Measurements from ENCODE around the gene NT5C2. TPM values are rescaled to one million over a fixed set of nuclear protein-coding genes. Genes with fewer than 3 reads are reported as not detected.
A peak's percentile ranks its signal among the peaks of the same experiment; 100 is the strongest.
"Not testable (repeated sequence)": the region's sequence is repeated elsewhere in the genome, so short reads cannot be mapped to it uniquely, and the experiment has no call there.

The NT5C2 gene
- total RNA-seq, 1 donor from 2014 or later: 89.9 TPM

DNA sequence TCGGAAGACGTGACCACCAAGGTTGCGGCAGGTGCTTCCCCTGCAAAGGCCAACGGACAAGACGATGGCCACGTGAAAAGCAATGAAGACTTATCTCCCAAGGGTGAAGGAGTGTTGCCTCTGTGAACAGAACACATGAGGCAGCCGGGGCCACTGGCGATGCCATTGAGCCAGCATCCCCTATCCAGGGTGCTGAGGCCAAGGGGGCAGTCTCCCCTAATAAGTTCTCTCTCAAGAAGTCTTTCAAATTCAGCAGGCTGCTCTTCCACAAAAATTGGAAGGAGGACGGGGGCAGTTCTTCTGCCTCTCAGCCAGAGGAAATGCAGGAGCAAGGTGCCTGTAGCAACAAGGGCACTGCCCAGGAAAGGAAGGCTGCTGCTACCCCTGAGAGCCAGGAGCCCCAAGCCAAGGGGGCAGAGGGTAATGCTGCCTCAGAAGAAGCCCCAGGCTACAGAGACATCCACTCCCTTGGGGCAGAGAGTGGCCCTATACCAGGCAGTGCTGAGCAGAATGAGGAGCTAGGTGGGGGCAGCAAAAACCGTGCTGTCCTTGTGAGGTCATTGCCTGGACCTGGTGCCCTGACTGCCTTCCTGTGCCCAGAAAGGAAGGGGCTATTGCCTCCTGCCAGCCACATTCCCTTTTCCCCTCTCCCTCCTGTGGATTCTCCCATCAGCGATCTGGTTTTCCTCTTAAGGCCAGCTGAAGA lies 17.3 kb downstream of the NT5C2 start:
- ATAC-seq (no peak), DNase-seq (ENCODE audit: low spot score) (no peak)
- intact Hi-C loops (cut with DNase I): no loop called here

DNA sequence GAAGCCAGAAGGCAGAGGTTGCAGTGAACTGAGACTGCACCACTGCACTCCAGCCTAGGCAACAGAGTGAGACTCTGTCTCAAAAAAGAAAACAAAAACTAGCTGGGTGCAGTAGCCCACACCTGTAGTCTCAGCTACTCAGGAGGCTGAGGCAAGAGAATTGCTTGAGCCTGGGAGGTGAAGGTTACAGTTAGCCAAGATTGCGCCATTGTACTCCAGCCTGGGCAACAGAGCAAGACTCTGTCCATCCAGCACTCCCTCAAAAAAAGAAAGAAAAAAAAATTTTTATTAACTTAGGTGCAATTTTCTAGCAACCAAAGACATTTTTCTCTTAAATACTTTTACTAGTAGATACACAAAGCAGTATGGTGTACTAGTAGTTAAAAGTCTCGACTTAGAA lies 18.7 kb downstream of the NT5C2 start:
- intact Hi-C loops (cut with DNase I); ATAC-seq; DNase-seq (ENCODE audit: low spot score): not testable (repeated sequence)

DNA sequence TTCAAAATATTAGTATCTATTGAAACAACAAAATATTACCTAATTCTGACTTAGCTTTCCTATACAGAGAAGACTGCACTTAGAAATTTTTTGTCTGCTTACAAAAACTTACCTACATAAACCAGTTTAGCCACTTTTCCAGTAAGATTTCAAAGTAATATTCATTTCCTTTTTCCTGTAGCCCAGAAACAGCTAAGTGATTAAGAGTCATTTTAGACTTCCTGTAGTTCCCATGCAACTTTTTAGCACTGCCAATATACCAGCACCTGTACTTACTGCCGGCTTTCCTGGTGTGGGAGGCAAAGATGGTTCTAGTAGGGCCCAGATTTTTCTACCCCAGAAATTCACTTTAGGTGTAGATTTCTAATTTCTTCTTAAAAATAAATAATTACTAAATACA lies 21.8 kb downstream of the NT5C2 start:
- DNase-seq (ENCODE audit: low spot score): no peak
- no peak for ATAC-seq
- intact Hi-C loops (cut with DNase I): no loop called here

DNA sequence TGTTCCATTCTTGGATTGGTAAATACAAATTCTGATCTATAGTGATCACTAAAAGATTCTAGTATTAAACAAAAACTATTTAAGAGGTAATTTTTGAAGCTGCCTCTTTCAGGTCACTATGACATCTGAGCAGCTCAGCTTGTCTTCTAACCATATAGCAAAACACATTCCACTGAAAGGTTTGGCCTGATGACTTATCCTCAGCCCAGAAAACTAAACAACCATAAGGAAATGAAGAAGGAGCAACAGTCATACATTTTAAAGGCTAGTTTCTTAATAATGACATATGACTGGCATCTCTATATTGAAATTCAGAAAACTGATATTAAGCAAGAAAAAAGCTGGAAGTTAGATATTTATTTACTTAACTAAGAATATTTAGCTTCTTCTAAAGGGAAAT lies 24.6 kb downstream of the NT5C2 start:
- intact Hi-C loops (cut with DNase I): no loop called here
- ATAC-seq (no peak), DNase-seq (ENCODE audit: low spot score) (no peak)

DNA sequence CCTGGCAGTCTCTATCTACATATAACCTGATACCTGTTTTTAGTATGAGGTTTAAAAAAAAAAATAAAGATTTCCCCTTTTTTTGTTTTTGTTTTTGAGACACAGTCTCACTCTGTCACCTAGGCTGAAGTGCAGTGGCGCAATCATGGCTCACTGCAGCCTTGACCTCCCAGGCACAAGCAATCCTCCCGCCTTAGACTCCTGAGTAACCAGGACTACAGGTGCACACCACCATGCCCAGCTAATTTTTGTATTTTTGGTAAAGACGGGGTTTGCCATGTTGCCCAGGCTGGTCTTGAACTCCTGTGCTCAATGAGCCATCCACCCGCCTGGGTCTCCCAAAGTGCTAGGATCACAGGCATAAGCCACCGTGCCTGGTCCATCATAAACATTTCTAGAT lies 25.5 kb downstream of the NT5C2 start:
- DNase-seq (ENCODE audit: low spot score); ATAC-seq; intact Hi-C loops (cut with DNase I): not testable (repeated sequence)

DNA sequence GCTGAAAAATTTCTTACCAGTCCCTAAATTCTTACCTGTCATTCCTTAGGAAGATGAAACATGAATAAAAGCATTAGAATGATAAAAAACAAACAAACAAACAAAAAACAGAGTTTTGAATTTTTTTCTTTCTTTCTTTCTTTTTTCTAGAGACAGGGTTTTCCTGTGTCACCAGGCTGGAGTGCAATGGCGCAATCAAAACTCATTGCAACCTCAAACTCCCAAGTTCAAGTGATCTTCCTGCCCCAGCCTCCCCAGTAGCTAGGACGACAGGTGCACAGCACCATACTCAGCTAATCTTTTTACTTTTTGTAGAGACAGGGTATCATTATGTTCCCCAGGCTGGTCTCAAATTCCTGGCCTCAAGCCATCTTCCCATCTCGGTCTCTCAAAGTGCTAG lies 26.5 kb downstream of the NT5C2 start:
- intact Hi-C loops (cut with DNase I): no loop called here
- ATAC-seq (no peak), DNase-seq (ENCODE audit: low spot score) (no peak)

DNA sequence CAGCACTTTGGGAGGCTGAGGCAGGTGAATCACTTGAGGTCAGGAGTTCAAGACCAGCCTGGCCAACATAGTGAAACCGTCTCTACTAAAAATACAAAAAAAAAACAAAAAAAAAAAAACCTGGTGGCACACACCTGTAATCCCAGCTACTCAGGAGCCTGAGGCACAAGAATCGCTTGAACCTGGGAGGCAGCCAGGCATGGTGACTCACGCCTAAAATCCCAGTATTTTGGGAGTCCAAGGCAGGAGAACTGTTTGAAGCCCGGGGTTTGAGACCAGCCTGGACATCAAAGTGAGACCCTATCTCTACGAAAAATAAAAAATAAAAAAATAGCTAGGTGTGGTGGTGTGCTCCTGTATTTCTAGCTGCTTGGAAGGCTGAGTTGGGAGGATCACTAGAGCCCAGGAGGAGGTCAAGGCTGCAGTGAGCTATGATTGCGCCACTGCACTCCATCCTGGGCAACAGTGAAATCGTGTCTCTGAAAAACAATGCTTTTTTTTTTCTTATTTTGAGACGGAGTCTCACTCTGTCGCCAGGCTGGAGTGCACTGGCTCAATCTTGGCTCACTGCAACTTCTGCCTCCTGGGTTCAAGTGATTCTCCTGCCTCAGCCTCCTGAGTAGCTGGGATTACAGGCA lies 29.2 kb downstream of the NT5C2 start:
- DNase-seq (ENCODE audit: low spot score); intact Hi-C loops (cut with DNase I); ATAC-seq: not testable (repeated sequence)

DNA sequence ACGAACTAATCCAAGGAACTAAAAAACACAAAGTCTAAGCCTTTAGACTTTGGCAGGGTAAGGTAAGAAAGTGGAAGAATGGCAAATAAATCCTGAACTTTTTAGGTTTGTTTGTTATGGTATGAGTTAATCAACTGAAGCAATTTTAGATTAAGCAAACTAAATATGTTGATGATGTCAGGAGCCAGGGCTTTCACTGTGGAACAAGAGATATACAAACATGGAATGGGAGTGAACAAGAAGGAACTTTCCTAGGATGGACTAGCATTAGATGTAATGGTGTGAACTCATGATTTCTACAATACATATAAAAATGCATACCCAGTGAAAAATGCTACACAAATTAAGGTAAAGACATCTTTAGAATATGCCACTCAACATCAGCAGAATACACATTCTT lies 35.8 kb downstream of the NT5C2 start:
- DNase-seq (ENCODE audit: low spot score) (no peak), ATAC-seq (no peak)
- intact Hi-C loops (cut with DNase I): no loop called here

DNA sequence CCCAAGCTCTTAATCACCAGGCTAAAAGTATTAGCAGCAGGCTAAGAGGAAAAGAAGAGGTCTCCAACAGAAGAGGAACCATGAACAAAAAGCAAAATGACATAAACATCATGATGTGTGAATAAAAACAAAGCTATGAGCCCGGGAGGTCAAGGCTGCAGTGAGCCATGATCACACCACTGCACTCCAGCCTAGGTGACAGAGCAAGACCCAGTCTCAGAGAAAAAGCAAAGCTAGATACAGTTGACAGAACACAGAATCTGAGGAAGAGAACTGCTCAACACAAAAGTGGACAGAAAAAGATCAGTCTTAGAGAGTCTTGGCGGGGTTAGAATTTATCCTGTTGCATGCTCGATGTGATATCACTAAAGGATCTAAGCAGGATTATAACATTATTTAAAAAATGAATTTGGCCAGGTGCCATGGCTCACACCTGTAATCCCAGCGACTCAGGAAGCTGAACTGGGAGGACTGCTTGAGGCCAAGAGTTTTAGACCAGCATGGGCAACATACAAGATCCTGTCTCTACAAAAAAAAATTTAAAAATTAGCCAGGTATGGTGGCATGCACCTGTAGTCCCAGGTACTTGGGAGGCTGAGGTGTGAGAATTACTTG lies 37.5 kb downstream of the NT5C2 start:
- ATAC-seq (no peak), DNase-seq (ENCODE audit: low spot score) (no peak)
- intact Hi-C loops (cut with DNase I): no loop called here

DNA sequence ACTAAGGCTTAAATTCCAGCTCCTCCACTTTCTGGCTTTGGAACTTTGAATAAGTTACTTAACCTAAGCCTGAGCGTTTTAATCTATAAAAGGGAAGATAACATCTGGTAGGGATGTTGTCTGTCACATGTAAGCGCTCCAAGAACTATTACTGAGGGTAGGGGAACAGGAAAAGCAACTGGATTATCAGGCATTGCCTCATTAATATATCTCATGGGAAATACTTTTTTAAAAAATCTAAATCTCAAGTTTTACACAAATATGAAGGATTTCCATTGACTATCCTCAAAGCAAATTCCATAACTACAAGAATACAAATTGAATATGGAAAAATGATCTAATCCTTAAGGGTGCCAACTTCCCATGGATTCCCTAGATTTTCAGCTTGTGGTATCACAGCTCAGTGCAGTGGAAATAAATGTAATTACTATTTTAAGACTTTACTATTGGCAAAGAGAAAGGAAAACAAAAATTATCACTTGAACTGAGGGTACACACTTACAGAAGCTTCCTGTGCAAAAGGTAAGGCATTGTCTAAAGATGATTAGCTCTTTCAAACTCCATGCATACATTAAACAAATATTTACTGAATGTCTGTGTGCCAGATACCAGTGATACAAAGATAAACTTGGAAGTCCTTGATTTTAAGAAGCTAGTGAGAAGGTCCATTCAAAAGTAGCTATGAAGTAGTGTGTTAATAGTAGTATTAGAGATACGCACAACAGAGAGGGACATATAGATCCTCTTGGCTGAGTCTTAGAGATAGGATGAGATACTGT lies 38.4 kb downstream of the NT5C2 start:
- intact Hi-C loops (cut with DNase I): no loop called here
- DNase-seq (ENCODE audit: low spot score) (no peak), ATAC-seq (peak; percentile 53)

DNA sequence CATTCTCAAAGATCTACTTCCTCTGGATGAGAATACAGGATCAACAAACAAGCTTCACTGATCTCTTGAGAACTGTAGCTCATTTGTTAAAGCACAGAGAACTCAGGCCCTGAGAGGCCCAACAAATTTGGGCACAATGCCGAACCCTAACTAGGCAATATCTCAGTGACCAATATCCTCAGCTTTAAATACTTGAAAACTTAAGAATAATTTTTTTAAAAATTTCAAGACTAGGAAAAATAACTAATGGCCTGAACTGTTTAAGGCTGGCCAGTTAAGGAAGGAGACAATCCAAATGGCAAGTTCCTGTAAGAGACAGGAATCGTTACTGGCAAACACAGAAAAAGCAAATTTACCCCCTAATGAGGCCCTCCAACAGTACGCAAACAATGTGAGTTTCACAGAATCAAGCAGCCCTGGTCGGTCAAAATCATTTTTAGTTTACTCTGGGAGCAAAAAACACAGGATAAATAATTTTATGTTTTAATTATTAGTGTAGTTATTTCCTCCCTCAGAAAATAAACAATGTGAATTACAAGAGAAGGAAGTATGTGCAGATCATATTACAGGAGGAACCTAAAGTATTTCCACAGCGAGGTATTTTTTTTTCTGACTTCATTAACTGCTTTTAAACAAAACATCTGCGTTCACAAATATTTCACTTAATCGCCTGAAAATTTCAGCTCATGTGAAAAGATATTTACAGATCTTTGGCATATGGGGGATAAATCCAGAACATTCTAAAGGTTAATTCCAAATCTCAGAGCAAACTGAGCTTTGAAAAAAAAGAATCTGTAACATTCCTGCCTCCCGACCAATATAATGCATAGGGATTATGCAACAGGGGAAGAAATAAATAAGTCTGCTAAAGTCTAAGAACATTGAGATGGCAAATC lies 39.5 kb downstream of the NT5C2 start:
- ATAC-seq: peak; percentile 84
- intact Hi-C loops (cut with DNase I): no loop called here
- DNase-seq (ENCODE audit: low spot score): no peak

DNA sequence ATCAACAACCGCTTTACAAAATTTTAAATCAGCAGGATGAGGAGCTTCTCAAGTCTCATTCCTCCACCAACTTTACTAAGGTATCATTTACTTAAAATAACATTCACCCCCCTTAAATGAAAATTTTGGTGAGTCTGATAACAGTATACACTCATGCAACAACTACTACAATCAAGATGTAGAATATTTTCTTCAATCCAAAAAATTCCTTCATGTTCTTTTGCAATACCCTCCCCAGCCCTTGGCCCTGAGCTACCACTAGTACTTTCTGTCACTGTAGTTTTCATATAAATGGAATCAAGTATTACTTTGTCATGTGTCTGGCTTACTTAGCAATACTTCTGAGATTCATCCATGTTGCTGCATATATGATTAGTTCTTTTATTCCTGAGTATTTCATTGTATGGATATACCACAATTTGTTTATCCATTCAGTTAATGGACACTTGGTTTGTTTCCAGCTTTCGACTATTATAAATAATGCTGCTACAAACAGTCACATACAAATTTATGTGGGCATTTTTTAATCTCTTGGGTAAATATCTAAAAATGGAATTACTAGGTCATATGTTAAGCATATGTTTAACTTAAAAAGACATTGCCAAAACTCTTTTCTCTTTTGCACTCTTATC lies 43.0 kb downstream of the NT5C2 start:
- no peak for ATAC-seq
- intact Hi-C loops (cut with DNase I): no loop called here
- DNase-seq (ENCODE audit: low spot score): no peak

DNA sequence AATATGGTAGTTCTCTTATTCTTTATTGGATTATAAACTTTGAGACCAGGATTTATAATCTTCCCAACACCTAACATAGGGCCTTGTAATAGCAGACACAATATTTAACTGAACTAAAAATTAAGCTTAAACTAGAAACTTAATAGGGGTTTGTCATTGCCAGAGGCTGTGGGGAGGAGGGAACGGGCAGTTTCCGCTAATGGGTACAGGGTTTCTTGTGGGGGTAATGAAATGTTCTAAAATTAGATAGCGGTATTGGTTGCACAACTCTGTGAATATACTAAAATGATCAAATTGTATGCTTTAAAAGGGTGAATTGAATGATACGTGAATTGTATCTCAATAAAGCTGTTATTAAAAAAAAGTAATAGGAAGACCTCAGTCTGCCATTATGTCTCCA lies 45.4 kb downstream of the NT5C2 start:
- no peak for DNase-seq (ENCODE audit: low spot score)
- no peak for ATAC-seq
- intact Hi-C loops (cut with DNase I): loop anchor here (1.0 kb wide), 1 partner anchor 8 kb away; no protein-coding TSS in a partner anchor

DNA sequence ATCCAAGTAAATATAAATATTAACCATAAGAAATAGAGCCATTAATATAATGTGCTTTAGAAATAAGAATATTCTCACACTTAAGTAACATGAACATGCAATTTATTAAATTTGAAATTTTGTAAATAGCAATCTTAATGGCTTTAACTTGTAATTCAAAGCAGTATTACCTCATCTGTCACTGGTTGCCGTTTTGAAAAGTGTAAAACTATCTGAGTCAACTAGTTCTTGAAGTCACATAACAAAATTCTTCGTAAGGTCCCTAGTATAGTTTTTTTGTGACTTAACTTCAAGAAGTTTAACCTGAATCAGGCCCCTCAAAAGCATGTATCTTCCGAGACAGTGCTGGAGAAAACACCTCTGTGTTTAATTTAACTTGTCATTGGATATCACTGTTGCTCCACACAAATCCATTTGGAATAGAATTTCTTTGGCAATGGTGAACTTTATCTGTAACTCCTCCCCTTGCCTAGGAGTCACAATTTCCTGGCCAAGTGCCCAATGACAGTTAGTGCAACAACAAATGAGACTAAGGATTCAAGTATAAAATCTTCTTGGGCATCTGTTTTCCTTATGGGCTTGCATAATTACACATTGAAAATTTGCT lies 47.1 kb downstream of the NT5C2 start:
- intact Hi-C loops (cut with DNase I): no loop called here
- peak; percentile 86 for ATAC-seq
- DNase-seq (ENCODE audit: low spot score): peak; percentile 86

DNA sequence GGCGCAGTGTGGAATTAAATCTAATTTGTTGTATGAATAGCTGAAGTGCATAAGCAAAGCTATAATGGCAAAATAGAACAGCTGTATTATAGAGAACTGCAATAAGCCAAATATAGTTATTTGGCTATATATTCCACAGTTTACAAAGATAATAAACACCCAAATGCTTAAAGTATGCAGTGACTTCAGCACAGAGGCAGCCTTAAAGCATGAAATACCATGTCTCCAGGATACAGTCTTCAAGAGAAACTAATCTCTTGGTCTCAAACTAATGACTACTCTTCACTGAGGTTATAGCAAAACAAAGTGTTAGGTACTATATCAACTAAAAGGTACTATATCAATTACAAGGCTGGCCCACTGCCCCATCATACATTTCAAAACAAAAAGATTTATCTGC lies 48.0 kb downstream of the NT5C2 start:
- intact Hi-C loops (cut with DNase I): no loop called here
- no peak for ATAC-seq

DNA sequence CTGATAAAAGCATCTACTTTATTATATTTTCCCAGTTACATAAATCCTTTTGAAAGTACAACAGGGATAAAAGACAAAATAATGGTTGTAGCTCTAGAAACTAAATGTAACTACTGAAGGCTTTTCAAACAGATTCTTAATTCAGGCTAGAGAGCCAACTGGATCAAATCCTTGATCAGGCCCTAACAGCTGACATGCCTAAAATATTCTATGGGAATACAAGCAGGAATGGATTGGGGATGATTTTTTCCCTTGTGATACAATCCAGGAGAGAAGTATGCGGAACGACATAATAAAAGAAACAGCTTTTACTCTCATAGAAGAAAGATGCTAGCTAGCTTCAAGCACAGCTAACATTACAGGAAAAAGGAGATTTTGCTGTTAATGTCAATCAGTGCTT lies 49.0 kb downstream of the NT5C2 start:
- intact Hi-C loops (cut with DNase I): no loop called here
- ATAC-seq (no peak), DNase-seq (ENCODE audit: low spot score) (no peak)

More for the DNA sequence above, 48.0 kb downstream of the NT5C2 start:
- no peak for DNase-seq (ENCODE audit: low spot score)

DNA sequence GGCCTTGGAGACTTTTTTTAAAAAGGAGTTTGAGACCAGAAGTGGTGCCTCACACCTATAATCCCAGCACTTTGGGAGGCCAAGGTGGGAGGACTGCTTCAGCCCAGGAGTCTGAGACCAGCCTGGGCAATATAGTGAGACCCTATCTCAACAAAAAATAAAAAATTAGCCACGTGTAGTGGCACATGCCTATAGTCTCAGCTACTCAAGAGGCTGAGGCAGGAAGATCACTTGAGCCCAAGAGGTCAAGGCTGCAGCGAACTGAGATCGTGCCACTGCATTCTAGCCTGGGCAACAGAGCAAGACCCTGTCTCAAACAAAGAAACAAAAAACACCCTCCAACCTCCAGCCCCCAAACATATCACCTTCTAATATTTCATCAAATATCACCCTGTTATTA lies 49.4 kb downstream of the NT5C2 start:
- DNase-seq (ENCODE audit: low spot score); intact Hi-C loops (cut with DNase I); ATAC-seq: not testable (repeated sequence)

DNA sequence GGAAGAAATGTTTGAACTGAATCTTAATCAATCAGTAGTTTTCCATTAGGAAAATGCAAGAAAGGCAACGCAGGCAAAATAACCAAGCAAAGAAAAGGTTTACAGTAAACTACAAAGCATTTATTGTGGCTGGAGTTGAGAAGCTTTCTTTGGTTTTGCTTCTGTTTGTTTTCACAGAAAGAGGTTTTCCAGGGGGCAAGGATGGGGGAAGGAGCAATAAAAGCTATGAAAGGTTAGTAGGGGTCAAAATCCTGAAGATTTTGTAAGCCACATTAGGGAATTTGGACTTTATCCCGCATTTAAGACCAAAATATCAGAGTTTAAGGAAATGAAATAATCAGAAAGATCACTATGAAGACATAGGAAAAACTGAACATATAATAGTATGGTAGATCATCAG lies 51.1 kb downstream of the NT5C2 start:
- ATAC-seq (peak; percentile 59), DNase-seq (ENCODE audit: low spot score) (no peak)
- intact Hi-C loops (cut with DNase I): no loop called here
